ENCODE data around the gene CRY2.

GRCh38 chr11:45932217-45932616 is 84.9 kb downstream of the CRY2 start:
- TF ChIP-seq CTCF (IDR thresholded peaks at IDR 0.05): no peak
- TF ChIP-seq POLR2A (IDR thresholded peaks at IDR 0.05): no peak
